Stimulated activated CD8-positive, alpha-beta memory T cell treated with anti-CD3 and anti-CD28 coated beads, Interleukin-7, amount 100 ng/mL, for 4 hours (primary cell): ENCODE measurements around the gene MSRB3.
"Not testable (repeated sequence)": the region's sequence is repeated elsewhere in the genome, so short reads cannot be mapped to it uniquely, and the experiment has no call there.

Source experiments
- DNase-seq, 2 donors: peaks; one replicate each; pipeline ENCODE4 v3.0.0-alpha.2; 2020; ENCODE audit warnings: low read depth in 2 of 2

MSRB3 gene

GRCh38 chr12:65457341-65457740 lies 178.9 kb downstream of the MSRB3 start:
- DNase-seq, result not testable (repeated sequence)

GRCh38 chr12:65458718-65459117 lies 180.2 kb downstream of the MSRB3 start:
- DNase-seq, result no peak

- DNase-seq, result no peak
Observed at GRCh38 chr12:65459545-65459944, 181.1 kb downstream of the MSRB3 start.

GRCh38 chr12:65460063-65460462 lies 181.6 kb downstream of the MSRB3 start:
- DNase-seq, result no peak

GRCh38 chr12:65461017-65461416 lies 182.5 kb downstream of the MSRB3 start:
- no peak for DNase-seq

- DNase-seq, result no peak
Observed at GRCh38 chr12:65462484-65462883, 184.0 kb downstream of the MSRB3 start.

- DNase-seq, result no peak
Observed at GRCh38 chr12:65463082-65463481, 184.6 kb downstream of the MSRB3 start.

- DNase-seq, result no peak
Observed at GRCh38 chr12:65463611-65464010, 185.1 kb downstream of the MSRB3 start.

- no peak for DNase-seq
Observed at GRCh38 chr12:65464930-65465329, 186.4 kb downstream of the MSRB3 start.

- no peak for DNase-seq
Observed at GRCh38 chr12:65465766-65466547, 187.5 kb downstream of the MSRB3 start.

GRCh38 chr12:65466911-65467310 lies 188.4 kb downstream of the MSRB3 start:
- DNase-seq, result no peak

- no peak for DNase-seq
Observed at GRCh38 chr12:65470256-65470655, 191.8 kb downstream of the MSRB3 start.

- no peak for DNase-seq
Observed at GRCh38 chr12:65472079-65472478, 193.6 kb downstream of the MSRB3 start.

- no peak for DNase-seq
Observed at GRCh38 chr12:65474831-65475230, 196.3 kb downstream of the MSRB3 start.

GRCh38 chr12:65477721-65478120 lies 199.2 kb downstream of the MSRB3 start:
- DNase-seq, result no peak

- DNase-seq, result not testable (repeated sequence)
Observed at GRCh38 chr12:65483891-65484516, 205.5 kb downstream of the MSRB3 start.

- DNase-seq, result no peak
Observed at GRCh38 chr12:65488197-65488596, 209.7 kb downstream of the MSRB3 start.

GRCh38 chr12:65490250-65490649 lies 211.8 kb downstream of the MSRB3 start:
- no peak for DNase-seq

GRCh38 chr12:65492998-65493912 lies 214.8 kb downstream of the MSRB3 start:
- DNase-seq, result no peak

GRCh38 chr12:65493913-65494245 lies 215.4 kb downstream of the MSRB3 start:
- DNase-seq, result no peak

GRCh38 chr12:65494537-65494936 lies 216.1 kb downstream of the MSRB3 start:
- no peak for DNase-seq

- DNase-seq, result no peak
Observed at GRCh38 chr12:65495233-65495632, 216.8 kb downstream of the MSRB3 start.
